GM19397 (cell line): ENCODE measurements around the gene EFTUD2.

ENCODE experiments used
- ATAC-seq: cut with Tn5 transposase; IDR thresholded peaks from one replicate; pipeline ENCODE4 v1.9.1; 2021; ENCODE audit warnings: mild to moderate bottlenecking, moderate library complexity; ENCODE audit not compliant: unreplicated experiment

Gene EFTUD2

DNA sequence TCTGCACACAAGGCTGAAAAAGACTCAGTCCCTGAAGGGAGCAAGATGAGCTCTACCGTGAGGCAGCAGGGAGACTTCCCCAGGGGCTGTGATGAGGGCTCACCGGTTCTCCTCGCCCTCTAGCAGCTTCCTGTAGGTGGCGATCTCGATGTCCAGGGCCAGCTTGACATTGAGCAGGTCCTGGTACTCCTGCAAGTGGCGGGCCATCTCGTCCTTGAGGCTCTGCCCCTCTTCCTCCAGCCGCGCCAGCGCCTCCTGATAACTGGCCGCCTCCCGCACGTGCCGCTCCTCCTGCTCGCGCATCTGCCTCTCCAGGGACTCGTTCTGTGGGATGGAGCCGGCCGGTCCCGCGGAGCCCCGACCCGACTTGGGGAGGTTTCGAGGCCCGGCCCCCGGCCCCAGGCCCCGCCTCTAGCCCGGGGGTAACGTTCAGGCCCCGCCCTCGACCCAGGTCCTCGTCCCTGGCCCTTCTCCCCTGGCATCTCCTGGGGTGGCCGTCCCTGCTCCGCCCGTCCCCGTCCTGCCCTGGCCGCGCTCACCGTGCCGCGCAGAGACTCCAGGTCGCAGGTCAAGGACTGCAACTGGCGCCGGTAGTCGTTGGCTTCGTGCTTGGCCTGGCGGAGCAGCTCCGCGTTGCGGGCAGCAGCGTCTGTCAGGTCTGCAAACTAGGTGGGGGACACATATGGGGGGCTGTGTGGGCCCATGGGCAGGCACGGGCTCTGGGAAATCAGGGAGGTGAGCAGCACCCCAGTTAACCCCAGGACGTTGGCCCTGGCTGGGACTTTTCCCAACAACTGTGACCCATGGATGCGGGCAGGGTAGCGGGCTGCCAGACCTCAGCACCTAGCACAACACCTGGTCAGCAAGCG, 12.1 kb upstream of the EFTUD2 start:
- no peak for ATAC-seq

- ATAC-seq = no peak
Observed at GRCh38 chr17:44910231-44911106, 11.2 kb upstream of the EFTUD2 start.

DNA sequence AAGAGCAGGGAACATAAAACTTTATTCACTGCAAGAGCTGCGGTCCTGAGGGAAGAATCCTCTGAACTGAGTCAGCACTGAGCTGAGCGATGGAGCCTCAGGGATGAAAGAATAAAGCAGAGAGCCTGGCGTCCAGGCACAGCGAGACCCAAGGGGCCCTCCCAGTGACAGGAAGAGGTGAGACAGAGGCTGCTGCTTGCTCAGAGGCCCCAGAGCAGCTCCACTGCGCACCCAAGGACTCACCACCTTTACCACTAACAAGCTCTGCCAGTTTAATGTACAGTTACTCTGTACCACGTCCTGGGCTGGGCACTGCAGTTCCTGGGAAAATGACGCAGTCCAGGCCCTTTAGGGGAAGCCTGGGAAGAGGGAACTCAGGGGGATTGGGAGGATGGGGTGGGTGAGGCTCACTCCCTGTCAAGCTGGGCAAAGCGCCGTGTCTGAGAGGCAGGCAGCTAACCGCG, 10.5 kb upstream of the EFTUD2 start:
- ATAC-seq = no peak

DNA sequence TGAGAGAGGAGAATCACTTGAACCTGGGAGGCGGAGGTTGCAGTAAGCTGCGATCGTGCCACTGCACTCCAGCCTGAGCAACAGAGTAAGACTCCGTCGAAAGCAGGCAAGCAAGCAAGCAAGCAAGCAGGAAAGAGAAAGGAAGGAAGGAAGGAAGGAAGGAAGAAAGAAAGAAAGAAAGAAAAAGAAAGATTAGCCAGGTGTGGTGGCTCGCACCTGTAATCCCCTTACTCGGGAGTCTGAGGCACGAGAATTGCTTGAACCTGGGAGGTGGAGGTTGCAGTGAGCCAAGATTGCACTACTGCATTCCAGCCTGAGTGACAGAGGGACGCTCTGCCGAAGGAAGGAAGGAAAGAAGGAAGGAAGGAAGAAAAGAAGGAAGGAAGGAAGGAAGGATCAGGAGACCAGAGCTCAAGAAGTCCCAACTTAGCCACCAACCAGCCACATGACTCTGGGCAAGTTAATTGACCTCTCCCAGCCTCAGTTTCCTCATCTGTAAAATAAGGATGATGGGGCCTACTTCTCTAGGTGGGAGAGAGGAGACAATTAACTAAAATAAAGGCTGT, 9.6 kb upstream of the EFTUD2 start:
- ATAC-seq = no peak

DNA sequence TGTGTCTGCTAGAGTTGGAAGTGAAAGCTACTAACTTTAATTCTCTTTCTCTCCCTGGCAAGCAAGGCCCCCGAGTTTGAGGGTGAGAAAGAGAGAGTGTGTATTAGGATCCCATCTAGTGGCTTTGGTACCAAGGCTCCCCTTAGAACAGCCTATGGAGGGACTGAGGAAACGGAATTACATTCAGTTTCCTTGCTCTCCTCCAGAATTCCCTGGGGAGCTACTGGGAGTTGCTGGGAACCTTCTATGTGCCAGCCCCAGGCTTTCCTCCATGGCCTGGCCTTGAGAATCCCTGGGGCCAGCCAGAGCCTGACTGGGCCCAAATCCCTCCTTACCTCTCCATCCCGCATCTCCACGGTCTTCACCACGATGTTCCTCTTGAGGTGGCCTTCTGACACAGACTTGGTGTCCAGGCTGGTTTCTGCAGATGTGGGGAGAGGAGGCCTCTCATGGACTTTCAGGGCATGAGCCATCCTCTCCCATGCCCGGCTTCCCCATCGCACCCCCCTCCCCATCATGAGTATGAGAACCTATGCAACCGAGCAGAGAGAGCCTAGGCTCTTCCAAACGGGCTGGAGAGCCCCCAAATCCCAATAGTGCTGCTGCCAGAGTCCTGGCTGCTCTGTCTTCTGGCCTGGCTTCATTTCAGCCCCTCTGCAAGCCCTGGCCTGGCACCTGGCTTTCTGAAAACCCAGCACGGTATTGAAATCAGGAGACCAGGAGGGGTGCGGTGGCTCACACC, 8.7 kb upstream of the EFTUD2 start:
- ATAC-seq = no peak

DNA sequence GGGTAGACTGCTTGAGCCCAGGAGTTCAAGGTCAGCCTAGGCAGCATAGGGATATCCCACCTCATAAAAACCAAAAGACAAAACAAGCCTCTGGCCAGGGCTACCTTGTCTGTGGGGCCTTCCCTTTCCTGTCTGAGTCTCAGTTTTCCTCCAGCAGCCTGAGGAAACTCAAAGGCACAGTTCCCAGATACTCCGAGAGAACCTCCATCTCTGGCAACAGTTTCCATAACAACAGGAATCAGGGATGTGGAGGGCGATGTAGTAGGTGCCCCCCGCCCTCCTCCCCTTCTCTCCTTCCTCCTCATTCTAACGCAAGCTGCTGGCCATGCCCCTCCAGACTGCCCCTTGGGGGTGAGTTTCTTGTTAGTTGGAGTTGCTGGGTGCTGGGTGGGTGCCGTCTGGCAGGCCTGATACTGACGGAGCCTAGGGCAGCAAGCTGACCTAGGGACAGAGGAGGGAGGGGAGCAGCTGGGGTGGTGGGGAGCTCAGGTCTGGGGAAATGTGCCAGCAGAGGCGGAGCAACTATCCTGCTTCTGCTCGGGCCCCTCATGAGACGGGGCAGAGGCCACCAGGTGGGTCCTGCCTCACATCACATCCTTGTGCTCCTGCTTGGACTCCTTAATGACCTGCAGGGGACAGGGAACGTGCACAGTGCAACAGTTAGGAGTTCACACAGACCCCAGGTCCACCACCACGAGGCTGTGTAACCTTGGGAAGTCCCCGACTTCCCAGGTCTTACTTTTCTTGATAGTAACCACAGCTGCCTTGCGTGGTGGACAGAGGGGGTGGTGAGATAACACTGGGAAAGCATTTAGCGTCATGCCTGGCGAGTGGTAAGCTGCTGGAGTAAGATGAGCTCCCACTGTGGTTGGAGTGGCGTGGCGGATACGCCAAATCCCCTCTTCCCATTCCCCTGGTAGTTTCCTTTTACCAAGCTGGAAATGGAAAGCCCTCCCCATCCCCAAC, 7.8 kb upstream of the EFTUD2 start:
- ATAC-seq = no peak

GRCh38 chr17:44906010-44906646, 6.9 kb upstream of the EFTUD2 start:
- ATAC-seq = no peak

GRCh38 chr17:44905006-44906000, 6.1 kb upstream of the EFTUD2 start:
- no peak for ATAC-seq

- no peak for ATAC-seq
Observed at GRCh38 chr17:44904001-44904984, 5.0 kb upstream of the EFTUD2 start.

DNA sequence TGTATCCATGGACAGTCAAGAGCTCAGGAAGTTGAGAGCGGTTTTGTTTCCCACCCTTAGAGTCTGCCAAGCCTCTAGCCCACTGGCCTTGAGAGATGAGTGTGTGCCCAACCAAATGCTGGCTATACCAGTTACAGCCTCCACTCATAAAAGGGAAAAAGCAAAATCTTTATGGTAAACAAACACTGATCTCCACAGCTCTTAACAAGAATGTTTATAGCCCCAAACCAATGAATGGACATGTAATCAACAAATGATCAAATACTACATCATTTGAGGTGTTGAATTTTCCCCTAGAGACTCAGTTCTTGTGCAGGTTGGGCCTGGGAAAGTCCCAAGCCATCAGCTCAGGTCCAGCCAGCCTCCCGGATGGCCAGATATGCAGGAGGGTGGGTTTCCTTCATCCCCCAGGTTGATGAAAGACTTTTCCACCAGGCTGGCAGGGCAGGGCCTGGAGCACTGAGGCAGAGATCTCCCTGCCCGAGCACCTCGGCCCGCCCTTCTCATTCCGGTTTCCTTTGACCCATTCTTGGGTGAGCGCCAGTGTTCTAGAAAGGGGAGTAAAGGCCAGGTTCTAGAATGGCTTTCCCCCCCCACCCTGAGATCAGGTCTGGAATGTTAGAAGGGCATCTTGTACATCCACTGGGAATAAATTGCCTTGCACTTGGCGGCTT, 3.9 kb upstream of the EFTUD2 start:
- no peak for ATAC-seq

DNA sequence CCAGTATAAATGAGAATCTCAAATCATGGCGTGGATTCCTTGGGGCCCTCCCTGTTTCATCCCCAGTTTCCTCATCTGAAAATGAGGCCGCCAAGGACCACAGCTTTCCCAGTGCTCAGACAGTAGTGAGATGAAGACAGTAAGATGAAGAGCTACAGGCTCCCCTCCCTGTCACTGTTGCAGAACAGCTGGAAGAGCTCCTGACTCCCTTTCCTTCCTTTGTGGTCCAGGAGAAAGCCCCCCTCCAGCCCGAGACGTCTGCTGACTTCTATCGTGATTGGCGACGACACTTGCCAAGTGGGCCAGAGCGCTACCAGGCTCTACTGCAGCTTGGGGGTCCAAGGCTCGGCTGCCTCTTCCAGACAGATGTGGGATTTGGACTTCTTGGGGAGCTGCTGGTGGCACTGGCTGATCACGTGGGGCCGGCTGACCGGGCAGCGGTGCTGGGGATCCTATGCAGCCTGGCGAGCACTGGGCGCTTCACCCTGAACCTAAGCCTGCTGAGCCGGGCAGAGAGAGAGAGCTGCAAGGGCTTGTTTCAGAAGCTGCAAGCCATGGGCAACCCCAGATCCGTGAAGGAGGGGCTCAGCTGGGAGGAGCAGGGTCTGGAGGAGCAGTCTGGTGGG, 3.0 kb upstream of the EFTUD2 start:
- ATAC-seq = no peak

DNA sequence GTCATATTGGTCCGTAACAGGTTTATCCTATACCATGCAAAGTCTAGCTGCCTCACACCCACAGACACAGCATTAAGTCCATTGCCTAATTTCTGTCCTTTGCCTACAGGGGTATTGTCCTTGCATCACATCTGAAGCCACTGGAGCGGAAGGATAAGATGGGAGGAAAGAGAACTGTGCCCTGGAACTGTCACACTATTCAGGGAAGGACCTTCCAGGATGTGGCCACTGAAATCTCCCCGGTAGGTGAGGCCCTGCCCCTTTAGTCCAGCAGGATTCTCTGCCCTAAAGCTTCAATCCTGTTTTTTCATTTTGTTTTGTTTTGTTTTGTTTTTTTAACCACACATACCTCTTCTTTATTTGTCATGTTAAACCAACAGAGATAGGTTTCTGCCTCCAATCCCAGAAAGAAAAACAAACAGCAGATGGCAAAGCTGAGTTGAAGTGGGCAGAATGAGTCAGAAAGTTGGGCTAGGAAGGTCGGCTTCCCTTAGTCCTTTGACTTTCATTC, 2.2 kb upstream of the EFTUD2 start:
- no peak for ATAC-seq

- ATAC-seq = no peak
Observed at GRCh38 chr17:44900894-44901293, 1.6 kb upstream of the EFTUD2 start.

DNA sequence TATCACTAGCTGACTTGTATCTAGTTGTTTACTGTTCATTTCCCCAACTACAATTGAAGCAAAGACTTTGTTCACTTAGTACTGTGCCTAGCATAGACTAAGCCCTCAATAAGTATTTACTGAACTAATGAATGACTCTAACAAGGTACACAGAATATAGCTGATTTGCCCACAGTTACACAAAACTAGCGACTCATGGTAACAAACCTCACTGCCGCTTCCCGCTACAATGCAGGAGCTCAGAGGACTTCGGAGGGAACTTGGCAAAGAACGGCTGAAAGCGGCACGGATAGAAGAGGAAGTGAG, 524 bp downstream of the EFTUD2 start:
- no peak for ATAC-seq

DNA sequence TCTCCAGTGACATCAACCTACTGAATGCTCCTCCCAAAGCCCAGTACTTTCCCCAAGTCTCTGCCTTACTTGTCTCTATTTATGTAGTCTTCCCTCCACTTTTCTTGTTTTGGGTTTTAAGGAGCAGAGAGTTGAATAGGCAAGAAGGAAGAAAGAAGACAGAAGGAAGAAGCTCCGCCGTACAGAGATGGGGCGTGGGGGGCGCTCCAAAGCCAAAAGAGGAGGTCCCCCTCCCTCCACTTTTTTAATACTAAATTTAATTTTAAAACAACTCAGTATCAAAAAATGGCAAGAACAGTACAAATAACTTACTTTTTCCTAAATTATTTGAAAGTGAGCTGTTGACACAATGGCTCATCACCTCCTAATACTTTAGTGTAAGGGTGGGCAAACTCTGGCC, 4.6 kb downstream of the EFTUD2 start:
- ATAC-seq = no peak

DNA sequence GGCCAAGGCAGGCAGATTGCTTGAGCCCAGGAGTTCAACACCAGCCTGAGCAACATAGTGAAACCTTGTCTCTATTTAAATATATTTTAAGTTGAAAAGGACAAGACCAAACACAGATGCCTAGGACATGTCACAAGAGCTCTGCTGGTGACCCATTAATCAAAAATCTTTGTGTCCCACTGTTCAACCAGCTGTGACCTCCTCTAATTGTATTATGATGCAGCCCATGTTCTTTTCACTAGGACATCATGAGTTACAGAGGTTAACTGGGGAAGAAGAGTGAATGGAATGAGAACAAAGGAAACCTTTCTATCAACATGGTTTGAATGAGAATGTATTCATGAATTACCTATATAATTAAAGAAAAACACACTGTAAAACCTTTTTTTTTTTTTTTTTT, 7.0 kb downstream of the EFTUD2 start:
- no peak for ATAC-seq
